Activated naive CD4-positive, alpha-beta T cell treated with anti-CD3 and anti-CD28 coated beads, Interleukin-2, amount 50 U/mL, for 24 hours (primary cell): ENCODE measurements around the gene SSRP1.

Experiments
- H3K27ac Mint-ChIP-seq: one replicate; pipeline ENCODE4 v1.8.0; 2021; ENCODE audit warnings: mild to moderate bottlenecking, mixed read lengths
- H3K27me3 Mint-ChIP-seq: one replicate; pipeline ENCODE4 v1.8.0; 2021; ENCODE audit warnings: mixed read lengths
- H3K36me3 Mint-ChIP-seq: one replicate; pipeline ENCODE4 v1.8.0; 2021; ENCODE audit warnings: mixed read lengths
- H3K4me1 Mint-ChIP-seq: one replicate; pipeline ENCODE4 v1.8.0; 2021; ENCODE audit warnings: mixed read lengths
- H3K4me3 Mint-ChIP-seq: one replicate; pipeline ENCODE4 v1.8.0; 2021; ENCODE audit warnings: mild to moderate bottlenecking, mixed read lengths
- H3K9me3 Mint-ChIP-seq: one replicate; pipeline ENCODE4 v1.8.0; 2021; ENCODE audit warnings: mixed read lengths

SSRP1 gene

GRCh38 chr11:57335343-57336110 lies at the start of gene SSRP1:
Gene SSRP1, minus strand, starts transcription at chr11:57335892. Its CDS starts 771 bp downstream, at chr11:57335121.
- Mint-ChIP-seq H3K27ac (peak within 1 kb of the TSS; percentile 100), H3K4me3 (peak within 1 kb of the TSS; percentile 93), H3K9me3 (no peaks in the 10 kb centered on the region), H3K4me1 (peaks cover 38% of the 10 kb centered on the region), H3K27me3 (no peaks in the 10 kb centered on the region), H3K36me3 (peaks cover 16% of the 10 kb centered on the region)

GRCh38 chr11:57380975-57381374 lies 45.3 kb upstream of the SSRP1 start, which contains the start of gene PRG3:
Gene PRG3, minus strand, starts transcription at chr11:57381150. Its CDS starts 442 bp downstream, at chr11:57380708.
- Mint-ChIP-seq H3K9me3 (no peaks in the 10 kb centered on the region), H3K4me3 (no peak within 1 kb of the TSS), H3K36me3 (no peaks in the 10 kb centered on the region), H3K27ac (no peak within 1 kb of the TSS), H3K27me3 (peaks cover 5% of the 10 kb centered on the region), H3K4me1 (no peaks in the 10 kb centered on the region)

- H3K27me3 Mint-ChIP-seq: peaks cover 5% of the 10 kb centered on the region
- no peaks in the 10 kb centered on the region for H3K4me1 Mint-ChIP-seq
- H3K9me3 Mint-ChIP-seq: no peaks in the 10 kb centered on the region
- no peak overlapping the region for H3K27ac Mint-ChIP-seq
- H3K36me3 Mint-ChIP-seq: no peaks in the 10 kb centered on the region
- H3K4me3 Mint-ChIP-seq: no peak overlapping the region
Measured at GRCh38 chr11:57379732-57380131, 44.0 kb upstream of the SSRP1 start.

GRCh38 chr11:57378186-57378585 lies 42.5 kb upstream of the SSRP1 start:
- H3K27me3 Mint-ChIP-seq: peaks cover 3% of the 10 kb centered on the region
- no peak overlapping the region for H3K4me3 Mint-ChIP-seq
- no peaks in the 10 kb centered on the region for H3K9me3 Mint-ChIP-seq
- H3K36me3 Mint-ChIP-seq: no peaks in the 10 kb centered on the region
- H3K4me1 Mint-ChIP-seq: no peaks in the 10 kb centered on the region
- H3K27ac Mint-ChIP-seq: no peak overlapping the region

- no peak overlapping the region for H3K27ac Mint-ChIP-seq
- no peaks in the 10 kb centered on the region for H3K36me3 Mint-ChIP-seq
- H3K4me1 Mint-ChIP-seq: no peaks in the 10 kb centered on the region
- peaks cover 3% of the 10 kb centered on the region for H3K27me3 Mint-ChIP-seq
- H3K9me3 Mint-ChIP-seq: no peaks in the 10 kb centered on the region
- no peak overlapping the region for H3K4me3 Mint-ChIP-seq
Measured at GRCh38 chr11:57377107-57377506, 41.4 kb upstream of the SSRP1 start.

GRCh38 chr11:57376095-57377090 lies 40.7 kb upstream of the SSRP1 start:
- H3K27me3 Mint-ChIP-seq: peaks cover 3% of the 10 kb centered on the region
- no peaks in the 10 kb centered on the region for H3K36me3 Mint-ChIP-seq
- no peak overlapping the region for H3K4me3 Mint-ChIP-seq
- H3K9me3 Mint-ChIP-seq: no peaks in the 10 kb centered on the region
- H3K27ac Mint-ChIP-seq: no peak overlapping the region
- no peaks in the 10 kb centered on the region for H3K4me1 Mint-ChIP-seq

GRCh38 chr11:57375490-57375889 lies 39.8 kb upstream of the SSRP1 start:
- Mint-ChIP-seq H3K4me3 (no peak overlapping the region), H3K27me3 (peaks cover 3% of the 10 kb centered on the region), H3K27ac (peak overlapping the region; percentile 11), H3K36me3 (no peaks in the 10 kb centered on the region), H3K9me3 (no peaks in the 10 kb centered on the region), H3K4me1 (no peaks in the 10 kb centered on the region)

- Mint-ChIP-seq H3K27ac (no peak overlapping the region), H3K9me3 (no peaks in the 10 kb centered on the region), H3K36me3 (no peaks in the 10 kb centered on the region), H3K4me3 (no peak overlapping the region), H3K4me1 (no peaks in the 10 kb centered on the region), H3K27me3 (peaks cover 3% of the 10 kb centered on the region)
Measured at GRCh38 chr11:57374966-57375365, 39.3 kb upstream of the SSRP1 start.

GRCh38 chr11:57373146-57373545 lies 37.5 kb upstream of the SSRP1 start:
- Mint-ChIP-seq H3K36me3 (no peaks in the 10 kb centered on the region), H3K4me3 (no peak overlapping the region), H3K9me3 (no peaks in the 10 kb centered on the region), H3K4me1 (no peaks in the 10 kb centered on the region), H3K27ac (no peak overlapping the region), H3K27me3 (peaks cover 3% of the 10 kb centered on the region)

- Mint-ChIP-seq H3K4me1 (no peaks in the 10 kb centered on the region), H3K9me3 (no peaks in the 10 kb centered on the region), H3K27me3 (no peaks in the 10 kb centered on the region)
Measured at GRCh38 chr11:57370941-57371340, 35.2 kb upstream of the SSRP1 start.

GRCh38 chr11:57370251-57370650 lies 34.6 kb upstream of the SSRP1 start:
- no peaks in the 10 kb centered on the region for H3K4me1 Mint-ChIP-seq
- H3K4me3 Mint-ChIP-seq: no peak overlapping the region
- H3K9me3 Mint-ChIP-seq: no peaks in the 10 kb centered on the region
- no peaks in the 10 kb centered on the region for H3K27me3 Mint-ChIP-seq
- H3K36me3 Mint-ChIP-seq: no peaks in the 10 kb centered on the region
- H3K27ac Mint-ChIP-seq: no peak overlapping the region

More at GRCh38 chr11:57370941-57371340, 35.2 kb upstream of the SSRP1 start:
- H3K36me3 Mint-ChIP-seq: no peaks in the 10 kb centered on the region
- H3K4me3 Mint-ChIP-seq: no peak overlapping the region
- H3K27ac Mint-ChIP-seq: no peak overlapping the region

GRCh38 chr11:57368845-57369232 lies 33.1 kb upstream of the SSRP1 start:
- H3K36me3 Mint-ChIP-seq: no peaks in the 10 kb centered on the region
- no peaks in the 10 kb centered on the region for H3K9me3 Mint-ChIP-seq
- H3K27ac Mint-ChIP-seq: no peak overlapping the region
- no peaks in the 10 kb centered on the region for H3K27me3 Mint-ChIP-seq
- H3K4me1 Mint-ChIP-seq: no peaks in the 10 kb centered on the region
- H3K4me3 Mint-ChIP-seq: no peak overlapping the region

- Mint-ChIP-seq H3K9me3 (no peaks in the 10 kb centered on the region), H3K4me3 (no peak overlapping the region), H3K27ac (no peak overlapping the region), H3K4me1 (no peaks in the 10 kb centered on the region), H3K27me3 (no peaks in the 10 kb centered on the region), H3K36me3 (no peaks in the 10 kb centered on the region)
Measured at GRCh38 chr11:57368106-57368844, 32.6 kb upstream of the SSRP1 start.

- Mint-ChIP-seq H3K27ac (no peak overlapping the region), H3K27me3 (no peaks in the 10 kb centered on the region), H3K4me3 (no peak overlapping the region), H3K9me3 (no peaks in the 10 kb centered on the region), H3K36me3 (no peaks in the 10 kb centered on the region), H3K4me1 (no peaks in the 10 kb centered on the region)
Measured at GRCh38 chr11:57364851-57365660, 29.4 kb upstream of the SSRP1 start.
